Ovary (tissue), 3 donors: Measurements from ENCODE around the gene NDUFS8.

Source experiments
- POLR2A ChIP-seq: fragments of 450-650 bp; IDR thresholded peaks from one replicate; pipeline ENCODE4 v1.6.1; 2017; ENCODE audit warnings: antibody characterized with exemption, mild to moderate bottlenecking, moderate library complexity
- TF ChIP-seq, protein P1 (sequence below), 3 donors: fragments of 450-650 bp in 2 of 3; fragments of 200-600 bp in 1 of 3; IDR thresholded peaks; one replicate each; pipeline versions ENCODE4 v1.5.1 to v1.8.0; 2016 to 2022; ENCODE audit warnings: antibody characterized with exemption in 3 of 3, mild to moderate bottlenecking in 1 of 3
- donor health status: DM: no; HTN: no; CAD: no.

DNA sequence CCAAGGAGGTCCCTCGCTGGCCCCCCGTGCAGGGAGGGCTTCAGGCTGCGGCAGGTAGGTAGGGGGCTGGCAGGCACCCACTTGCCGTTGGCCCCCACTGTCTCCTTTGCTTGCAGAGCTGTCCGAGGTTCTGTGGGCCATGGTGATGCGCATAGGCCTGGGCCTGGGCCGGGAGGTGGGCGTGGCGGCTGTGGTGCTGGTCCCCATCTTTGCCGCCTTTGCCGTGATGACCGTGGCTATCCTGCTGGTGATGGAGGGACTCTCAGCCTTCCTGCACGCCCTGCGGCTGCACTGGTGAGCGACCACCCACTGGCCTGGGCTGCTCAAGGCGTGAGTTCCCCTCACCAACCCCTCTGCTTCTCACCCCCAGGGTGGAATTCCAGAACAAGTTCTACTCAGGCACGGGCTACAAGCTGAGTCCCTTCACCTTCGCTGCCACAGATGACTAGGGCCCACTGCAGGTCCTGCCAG, 19.9 kb downstream of the NDUFS8 start:
- TF ChIP-seq, protein P1, sequence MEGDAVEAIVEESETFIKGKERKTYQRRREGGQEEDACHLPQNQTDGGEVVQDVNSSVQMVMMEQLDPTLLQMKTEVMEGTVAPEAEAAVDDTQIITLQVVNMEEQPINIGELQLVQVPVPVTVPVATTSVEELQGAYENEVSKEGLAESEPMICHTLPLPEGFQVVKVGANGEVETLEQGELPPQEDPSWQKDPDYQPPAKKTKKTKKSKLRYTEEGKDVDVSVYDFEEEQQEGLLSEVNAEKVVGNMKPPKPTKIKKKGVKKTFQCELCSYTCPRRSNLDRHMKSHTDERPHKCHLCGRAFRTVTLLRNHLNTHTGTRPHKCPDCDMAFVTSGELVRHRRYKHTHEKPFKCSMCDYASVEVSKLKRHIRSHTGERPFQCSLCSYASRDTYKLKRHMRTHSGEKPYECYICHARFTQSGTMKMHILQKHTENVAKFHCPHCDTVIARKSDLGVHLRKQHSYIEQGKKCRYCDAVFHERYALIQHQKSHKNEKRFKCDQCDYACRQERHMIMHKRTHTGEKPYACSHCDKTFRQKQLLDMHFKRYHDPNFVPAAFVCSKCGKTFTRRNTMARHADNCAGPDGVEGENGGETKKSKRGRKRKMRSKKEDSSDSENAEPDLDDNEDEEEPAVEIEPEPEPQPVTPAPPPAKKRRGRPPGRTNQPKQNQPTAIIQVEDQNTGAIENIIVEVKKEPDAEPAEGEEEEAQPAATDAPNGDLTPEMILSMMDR (IDR thresholded peaks at IDR 0.05), result no peak
- TF ChIP-seq POLR2A, result no peak
